NCI-H82 treated with DMSO at 0.1 percent for 48 hours (cell line): ENCODE results near the gene SPDYE4.
"Not testable (repeated sequence)": the region's sequence is repeated elsewhere in the genome, so short reads cannot be mapped to it uniquely, and the experiment has no call there.

Experiments used
- DNase-seq: peaks from one replicate; lab custom pipeline; 2025; ENCODE audit not compliant: unreplicated experiment; lab: John Stamatoyannopoulos, UW

SPDYE4 gene

GRCh38 chr17:8758137-8758596 is at the start of gene SPDYE4:
Gene SPDYE4 (minus strand): TSS chr17:8758546. CDS start chr17:8758382, 164 bp downstream.
- no peak for DNase-seq

- no peak for DNase-seq
Observed at GRCh38 chr17:8806926-8807550, 48.7 kb upstream of the SPDYE4 start.

- no peak for DNase-seq
Observed at GRCh38 chr17:8806253-8806925, 48.0 kb upstream of the SPDYE4 start.

- not testable (repeated sequence) for DNase-seq
Observed at GRCh38 chr17:8805396-8805795, 47.0 kb upstream of the SPDYE4 start.

- DNase-seq: no peak
Observed at GRCh38 chr17:8803531-8804420, 45.4 kb upstream of the SPDYE4 start.

GRCh38 chr17:8801135-8801840 is 42.9 kb upstream of the SPDYE4 start:
- no peak for DNase-seq

- no peak for DNase-seq
Observed at GRCh38 chr17:8800656-8801055, 42.3 kb upstream of the SPDYE4 start.

- no peak for DNase-seq
Observed at GRCh38 chr17:8799570-8800212, 41.3 kb upstream of the SPDYE4 start.

GRCh38 chr17:8798846-8799569 is 40.7 kb upstream of the SPDYE4 start, which contains the start of gene MFSD6L:
Gene MFSD6L (minus strand): TSS chr17:8799365. CDS start chr17:8799120, 245 bp downstream.
- no peak for DNase-seq

- no peak for DNase-seq
Observed at GRCh38 chr17:8798176-8798845, 40.0 kb upstream of the SPDYE4 start.

- no peak for DNase-seq
Observed at GRCh38 chr17:8797621-8798175, 39.4 kb upstream of the SPDYE4 start.

- no peak for DNase-seq
Observed at GRCh38 chr17:8794636-8795035, 36.3 kb upstream of the SPDYE4 start.

- no peak for DNase-seq
Observed at GRCh38 chr17:8793649-8794048, 35.3 kb upstream of the SPDYE4 start.

- peak; percentile 61 for DNase-seq
Observed at GRCh38 chr17:8792646-8793045, 34.3 kb upstream of the SPDYE4 start.

GRCh38 chr17:8791910-8792270 is 33.5 kb upstream of the SPDYE4 start:
- no peak for DNase-seq

- no peak for DNase-seq
Observed at GRCh38 chr17:8791248-8791909, 33.0 kb upstream of the SPDYE4 start.

- no peak for DNase-seq
Observed at GRCh38 chr17:8789743-8790142, 31.4 kb upstream of the SPDYE4 start.

GRCh38 chr17:8788998-8789397 is 30.7 kb upstream of the SPDYE4 start:
- no peak for DNase-seq
